Endothelial cell (in vitro differentiated cells): ENCODE data around the gene LRIG1. TPM values are rescaled to one million over a fixed set of nuclear protein-coding genes. Genes with fewer than 3 reads are reported as not detected.

Source experiments
- DNase-seq: peaks from one replicate; pipeline ENCODE4 v3.0.0; 2021; ENCODE audit warnings: low spot score
- H3K27ac Mint-ChIP-seq: one replicate; pipeline ENCODE4 v1.8.0; 2021; ENCODE audit warnings: mixed read lengths, inconsistent platforms; ENCODE audit not compliant: unreplicated experiment
- H3K27me3 Mint-ChIP-seq: one replicate; pipeline ENCODE4 v1.8.0; 2021; ENCODE audit warnings: mild to moderate bottlenecking, moderate library complexity, mixed read lengths, inconsistent platforms; ENCODE audit not compliant: unreplicated experiment
- H3K36me3 Mint-ChIP-seq: one replicate; pipeline ENCODE4 v1.8.0; 2021; ENCODE audit warnings: mild to moderate bottlenecking, low read depth, mixed read lengths, inconsistent platforms; ENCODE audit not compliant: unreplicated experiment
- H3K4me1 Mint-ChIP-seq: one replicate; pipeline ENCODE4 v1.8.0; 2021; ENCODE audit warnings: mild to moderate bottlenecking, mixed read lengths, inconsistent platforms; ENCODE audit not compliant: unreplicated experiment
- H3K4me3 Mint-ChIP-seq: one replicate; pipeline ENCODE4 v1.8.0; 2021; ENCODE audit warnings: mild to moderate bottlenecking, mixed read lengths, inconsistent platforms; ENCODE audit not compliant: unreplicated experiment
- H3K9me3 Mint-ChIP-seq: one replicate; pipeline ENCODE4 v1.8.0; 2021; ENCODE audit warnings: mixed read lengths, inconsistent platforms; ENCODE audit not compliant: unreplicated experiment
- total RNA-seq: library from RNA; stranded (reverse); fragmentation: NEBNext Ultra II Directional; extraction: Animal tissue kit (Norgen Biotek cat#: 25700); gene quantifications from one replicate; pipeline ENCODE4 v1.2.1, GENCODE V29; 2021; ENCODE audit not compliant: unreplicated experiment
- TF ChIP-seq, protein P1 (sequence below): fragments of 200-600 bp; sonication (generic); IDR thresholded peaks from one replicate; pipeline ENCODE4 v1.5.0; 2021; ENCODE audit warnings: antibody characterized with exemption; ENCODE audit not compliant: unreplicated experiment

The LRIG1 gene
- total RNA-seq, 1 donor from 2014 or later: 25.1 TPM

DNA sequence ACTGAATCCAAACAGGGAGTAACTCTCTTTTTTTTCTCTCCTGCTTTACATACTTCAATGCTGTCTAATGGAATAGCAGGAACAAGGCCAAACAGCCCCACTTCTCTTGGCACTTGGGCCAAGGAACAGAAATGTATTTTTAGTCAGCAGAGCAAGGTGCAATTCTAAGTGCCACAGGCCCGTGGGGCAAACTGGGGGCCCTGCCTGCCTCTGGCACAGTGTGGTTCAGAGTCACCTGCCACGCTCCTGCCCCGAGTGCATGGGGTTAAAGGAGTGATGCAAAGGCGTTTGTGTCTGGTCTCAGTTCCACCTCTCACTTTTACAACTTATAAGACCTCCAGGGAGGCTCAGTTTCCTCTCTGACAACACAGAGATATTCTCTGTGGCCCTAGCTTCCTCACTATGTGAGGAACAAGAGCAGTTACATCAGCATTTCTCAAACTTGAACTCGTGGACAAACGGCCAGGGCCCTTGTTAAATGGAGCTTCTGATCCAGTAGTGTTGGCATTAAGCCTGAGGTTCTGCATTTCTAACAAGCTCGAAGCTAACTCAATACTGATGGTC lies 51.3 kb downstream of the LRIG1 start:
- no peak for DNase-seq
- H3K4me3 Mint-ChIP-seq: no peak overlapping the region
- peaks cover 15% of the 10 kb centered on the region for H3K4me1 Mint-ChIP-seq
- H3K27ac Mint-ChIP-seq: no peak overlapping the region
- H3K9me3 Mint-ChIP-seq: no peaks in the 10 kb centered on the region
- no peaks in the 10 kb centered on the region for H3K27me3 Mint-ChIP-seq
- TF ChIP-seq, protein P1, sequence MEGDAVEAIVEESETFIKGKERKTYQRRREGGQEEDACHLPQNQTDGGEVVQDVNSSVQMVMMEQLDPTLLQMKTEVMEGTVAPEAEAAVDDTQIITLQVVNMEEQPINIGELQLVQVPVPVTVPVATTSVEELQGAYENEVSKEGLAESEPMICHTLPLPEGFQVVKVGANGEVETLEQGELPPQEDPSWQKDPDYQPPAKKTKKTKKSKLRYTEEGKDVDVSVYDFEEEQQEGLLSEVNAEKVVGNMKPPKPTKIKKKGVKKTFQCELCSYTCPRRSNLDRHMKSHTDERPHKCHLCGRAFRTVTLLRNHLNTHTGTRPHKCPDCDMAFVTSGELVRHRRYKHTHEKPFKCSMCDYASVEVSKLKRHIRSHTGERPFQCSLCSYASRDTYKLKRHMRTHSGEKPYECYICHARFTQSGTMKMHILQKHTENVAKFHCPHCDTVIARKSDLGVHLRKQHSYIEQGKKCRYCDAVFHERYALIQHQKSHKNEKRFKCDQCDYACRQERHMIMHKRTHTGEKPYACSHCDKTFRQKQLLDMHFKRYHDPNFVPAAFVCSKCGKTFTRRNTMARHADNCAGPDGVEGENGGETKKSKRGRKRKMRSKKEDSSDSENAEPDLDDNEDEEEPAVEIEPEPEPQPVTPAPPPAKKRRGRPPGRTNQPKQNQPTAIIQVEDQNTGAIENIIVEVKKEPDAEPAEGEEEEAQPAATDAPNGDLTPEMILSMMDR: no peak
- no peaks in the 10 kb centered on the region for H3K36me3 Mint-ChIP-seq

DNA sequence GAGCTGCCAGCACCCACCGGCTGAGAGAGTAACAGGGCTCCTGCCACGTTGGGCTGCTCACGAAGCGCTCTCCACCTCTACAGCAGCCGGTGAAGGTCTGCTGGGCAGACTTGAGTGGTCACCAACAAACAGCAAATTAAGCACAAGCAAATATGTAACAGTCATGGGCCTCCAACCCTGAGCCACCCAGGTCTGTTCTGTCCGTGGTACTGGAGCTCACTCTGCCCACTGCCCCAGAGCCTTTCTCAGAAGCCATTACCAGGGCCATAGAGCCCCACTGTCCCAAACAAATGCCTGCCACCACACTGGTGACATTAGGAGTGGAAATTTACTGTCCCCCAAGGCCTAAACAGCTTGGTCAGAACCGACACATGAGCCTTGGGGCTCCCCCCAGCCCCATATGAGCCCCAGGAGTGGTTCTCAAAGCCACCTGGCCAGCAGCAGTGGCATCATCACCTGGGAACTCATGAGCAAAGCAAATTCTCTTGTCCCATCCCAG lies 56.6 kb downstream of the LRIG1 start:
- H3K9me3 Mint-ChIP-seq: no peaks in the 10 kb centered on the region
- no peak overlapping the region for H3K4me3 Mint-ChIP-seq
- no peaks in the 10 kb centered on the region for H3K27me3 Mint-ChIP-seq
- peaks cover 48% of the 10 kb centered on the region for H3K4me1 Mint-ChIP-seq
- H3K27ac Mint-ChIP-seq: no peak overlapping the region
- peaks cover 3% of the 10 kb centered on the region for H3K36me3 Mint-ChIP-seq
- TF ChIP-seq, protein P1: no peak
- DNase-seq: no peak

DNA sequence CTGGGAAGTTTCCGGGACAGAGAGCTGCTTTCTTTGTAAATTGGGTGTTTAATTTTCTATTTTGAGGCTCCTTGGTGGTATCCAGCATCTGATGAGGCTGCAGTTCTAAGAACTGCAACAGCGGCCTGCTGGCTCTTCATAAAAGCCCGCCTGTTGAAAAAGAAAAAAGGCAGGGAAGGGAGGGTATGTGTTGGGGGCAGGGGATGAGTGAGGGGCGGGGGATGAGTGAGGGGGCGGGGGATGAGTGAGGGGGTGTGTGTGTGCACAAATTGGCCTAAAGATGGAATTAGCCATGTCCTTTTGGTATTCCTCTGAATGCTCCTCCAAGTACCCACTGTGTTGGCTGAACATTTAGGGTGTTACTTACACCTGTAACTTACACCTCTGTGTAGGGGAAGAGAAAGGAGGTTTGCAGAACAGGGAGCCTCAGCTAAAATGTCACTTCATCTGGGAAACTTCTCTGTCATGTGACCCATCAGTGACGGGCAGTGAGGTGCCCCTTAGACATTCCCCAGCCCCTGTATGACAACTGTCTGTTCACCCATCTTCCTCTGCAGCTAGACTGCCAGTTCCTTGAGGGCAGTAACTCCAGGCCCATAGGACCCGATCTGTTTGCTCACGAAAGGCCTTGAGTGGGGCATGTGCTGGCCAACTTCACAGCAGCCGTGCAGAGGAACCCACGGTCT lies 57.6 kb downstream of the LRIG1 start:
- Mint-ChIP-seq H3K36me3 (peaks cover 3% of the 10 kb centered on the region), H3K27ac (peak overlapping the region; percentile 63), H3K27me3 (no peaks in the 10 kb centered on the region)

DNA sequence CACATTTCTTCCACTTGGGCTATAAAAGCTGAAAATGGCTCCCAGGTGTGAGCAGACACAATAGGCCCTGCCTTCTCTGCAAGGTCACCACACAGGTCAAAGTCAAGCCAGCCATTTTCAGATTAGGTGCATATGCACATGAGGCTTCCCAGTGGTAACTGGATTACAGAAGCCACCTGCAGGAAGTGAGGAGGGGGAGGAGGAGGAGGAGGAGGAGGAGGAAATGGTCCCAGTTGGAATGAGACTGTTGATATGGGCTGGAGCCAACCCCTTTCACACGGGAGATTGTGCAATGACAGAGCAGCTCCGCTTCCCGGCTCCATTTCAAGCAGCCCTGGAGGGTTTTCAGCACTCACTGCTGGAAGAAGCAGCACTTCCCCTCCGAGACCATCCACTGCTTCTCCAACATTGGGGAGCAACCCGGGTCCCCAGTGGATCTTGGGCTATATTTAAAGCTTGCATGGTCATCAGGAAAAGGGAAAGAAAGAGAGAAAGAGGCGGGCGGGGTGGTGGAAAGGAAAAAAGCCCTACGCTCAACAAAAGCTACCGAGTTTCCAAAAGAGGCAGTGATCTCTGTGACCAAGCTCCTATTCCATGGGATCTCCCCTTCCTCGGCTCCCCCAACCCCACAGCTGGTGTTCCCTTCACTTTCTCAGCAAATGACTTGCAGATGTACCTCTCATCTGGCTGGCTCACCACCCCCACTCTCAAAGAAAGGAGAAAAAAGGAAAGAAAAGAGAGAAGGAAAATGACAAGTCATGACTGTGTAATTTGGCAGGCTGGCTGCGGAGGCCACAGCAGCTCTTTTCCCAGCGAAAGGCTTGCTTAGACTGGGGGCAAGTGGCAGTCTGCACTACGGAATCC lies 58.3 kb downstream of the LRIG1 start:
- DNase-seq: peak; percentile 49
- Mint-ChIP-seq H3K4me3 (peak overlapping the region; percentile 69), H3K27ac (peak overlapping the region; percentile 71), H3K4me1 (peaks cover 51% of the 10 kb centered on the region), H3K36me3 (peaks cover 3% of the 10 kb centered on the region), H3K27me3 (peaks cover 2% of the 10 kb centered on the region), H3K9me3 (no peaks in the 10 kb centered on the region)
- TF ChIP-seq, protein P1: no peak

More for the DNA sequence above, 57.6 kb downstream of the LRIG1 start:
- DNase-seq: no peak
- Mint-ChIP-seq H3K9me3 (no peaks in the 10 kb centered on the region), H3K4me3 (no peak overlapping the region), H3K4me1 (peaks cover 48% of the 10 kb centered on the region)
- TF ChIP-seq, protein P1: no peak
